Bone marrow (tissue), 2 donors: Measurements from ENCODE around the gene RASSF9.

Experiments
- DNase-seq, 2 donors: peaks; one replicate each; lab custom pipeline; 2025; lab: John Stamatoyannopoulos, UW

Gene RASSF9

GRCh38 chr12:85836197-85837090, at the start of gene RASSF9:
Gene RASSF9 (minus strand): TSS chr12:85836409. CDS start chr12:85836201, 208 bp downstream.
- no peak for DNase-seq

- no peak for DNase-seq
These were observed 47.6 kb upstream of the RASSF9 start for GRCh38 chr12:85883763-85884162.

GRCh38 chr12:85877459-85877858, 41.2 kb upstream of the RASSF9 start:
- no peak for DNase-seq

- DNase-seq: peak in 1 of 2 donors; percentile 26
These were observed 37.8 kb upstream of the RASSF9 start, which contains the start of gene NTS for GRCh38 chr12:85874031-85874461. Gene NTS (plus strand): TSS chr12:85874295. CDS start chr12:85874404, 109 bp downstream.

GRCh38 chr12:85872497-85873091, 36.4 kb upstream of the RASSF9 start:
- peak in 1 of 2 donors; percentile 59 for DNase-seq

- DNase-seq: peak in 1 of 2 donors; percentile 62
These were observed 31.0 kb upstream of the RASSF9 start for GRCh38 chr12:85866986-85867776.

GRCh38 chr12:85865890-85866289, 29.7 kb upstream of the RASSF9 start:
- no peak for DNase-seq

GRCh38 chr12:85856966-85857365, 20.8 kb upstream of the RASSF9 start:
- DNase-seq: no peak

GRCh38 chr12:85855305-85855704, 19.1 kb upstream of the RASSF9 start:
- no peak for DNase-seq

GRCh38 chr12:85849344-85849743, 13.1 kb upstream of the RASSF9 start:
- no peak for DNase-seq

- no peak for DNase-seq
These were observed 7.5 kb upstream of the RASSF9 start for GRCh38 chr12:85843606-85844310.

- no peak for DNase-seq
These were observed 598 bp downstream of the RASSF9 start for GRCh38 chr12:85835426-85836196.

- no peak for DNase-seq
These were observed 1.8 kb downstream of the RASSF9 start for GRCh38 chr12:85834378-85834777.

GRCh38 chr12:85833579-85833978, 2.6 kb downstream of the RASSF9 start:
- DNase-seq: no peak

GRCh38 chr12:85831327-85831990, 4.8 kb downstream of the RASSF9 start:
- DNase-seq: no peak

GRCh38 chr12:85829391-85829790, 6.8 kb downstream of the RASSF9 start:
- no peak for DNase-seq

GRCh38 chr12:85828576-85828975, 7.6 kb downstream of the RASSF9 start:
- DNase-seq: no peak

GRCh38 chr12:85825746-85826145, 10.5 kb downstream of the RASSF9 start:
- no peak for DNase-seq

- DNase-seq: no peak
These were observed 12.6 kb downstream of the RASSF9 start for GRCh38 chr12:85823436-85824180.

GRCh38 chr12:85821759-85822158, 14.4 kb downstream of the RASSF9 start:
- no peak for DNase-seq
